ENCODE data around the gene DNAJC5.

DNAJC5 gene

DNA sequence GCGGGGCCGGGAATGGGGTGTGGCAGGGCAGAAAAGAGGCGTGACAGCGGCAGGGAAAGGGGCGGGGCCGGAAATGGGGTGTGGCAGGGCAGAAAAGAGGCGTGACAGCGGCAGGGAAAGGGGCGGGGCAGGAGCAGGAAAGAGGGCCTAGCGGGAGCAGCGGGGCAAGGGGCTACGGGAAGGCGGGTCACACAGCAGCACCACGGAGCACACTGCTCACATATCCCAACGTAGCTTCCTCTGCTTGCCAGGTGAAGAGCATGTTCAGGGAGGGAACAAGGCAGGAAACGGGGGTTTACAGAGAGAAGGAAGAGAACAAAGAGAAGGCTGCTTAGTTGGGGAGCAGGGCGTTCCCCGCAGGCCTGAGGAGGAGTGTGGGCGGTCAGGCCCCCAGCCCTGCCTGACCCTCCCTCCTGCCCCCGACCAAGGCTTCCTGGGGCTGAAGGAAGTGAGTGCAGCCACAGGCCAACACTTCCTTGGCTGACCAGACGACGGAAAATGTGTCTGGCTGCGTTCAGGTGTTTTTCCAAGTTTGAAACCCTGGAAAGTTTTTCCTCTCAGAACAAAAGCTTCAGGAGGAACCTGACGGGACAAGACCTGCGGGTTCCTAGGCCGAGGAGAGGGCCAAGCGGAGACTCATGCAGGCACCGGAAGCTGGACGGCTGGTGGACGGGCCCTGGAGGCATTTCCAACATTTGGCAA lies 47.5 kb downstream of the DNAJC5 start:
- Histone ChIP-seq H3K4me3 (ENCODE audit: low read length) (no peak overlapping the region), H3K27ac (ENCODE audit: low read length) (no peak overlapping the region), H3K4me1 (ENCODE audit: control insufficient read depth, insufficient read depth, low read length) (peaks cover 4% of the 10 kb centered on the region), H3K36me3 (ENCODE audit: control insufficient read depth, insufficient read depth, low read length) (peaks cover 37% of the 10 kb centered on the region), H3K9me3 (ENCODE audit: control insufficient read depth, insufficient read depth, low read length) (no peaks in the 10 kb centered on the region), H3K27me3 (ENCODE audit: control insufficient read depth, insufficient read depth, low read length) (no peaks in the 10 kb centered on the region)
- no peak for DNase-seq (ENCODE audit: low read depth, low spot score)
- no CpG with 5 or more reads among the region's 30 CpGs for WGBS (ENCODE audit: insufficient coverage, insufficient read length)

DNA sequence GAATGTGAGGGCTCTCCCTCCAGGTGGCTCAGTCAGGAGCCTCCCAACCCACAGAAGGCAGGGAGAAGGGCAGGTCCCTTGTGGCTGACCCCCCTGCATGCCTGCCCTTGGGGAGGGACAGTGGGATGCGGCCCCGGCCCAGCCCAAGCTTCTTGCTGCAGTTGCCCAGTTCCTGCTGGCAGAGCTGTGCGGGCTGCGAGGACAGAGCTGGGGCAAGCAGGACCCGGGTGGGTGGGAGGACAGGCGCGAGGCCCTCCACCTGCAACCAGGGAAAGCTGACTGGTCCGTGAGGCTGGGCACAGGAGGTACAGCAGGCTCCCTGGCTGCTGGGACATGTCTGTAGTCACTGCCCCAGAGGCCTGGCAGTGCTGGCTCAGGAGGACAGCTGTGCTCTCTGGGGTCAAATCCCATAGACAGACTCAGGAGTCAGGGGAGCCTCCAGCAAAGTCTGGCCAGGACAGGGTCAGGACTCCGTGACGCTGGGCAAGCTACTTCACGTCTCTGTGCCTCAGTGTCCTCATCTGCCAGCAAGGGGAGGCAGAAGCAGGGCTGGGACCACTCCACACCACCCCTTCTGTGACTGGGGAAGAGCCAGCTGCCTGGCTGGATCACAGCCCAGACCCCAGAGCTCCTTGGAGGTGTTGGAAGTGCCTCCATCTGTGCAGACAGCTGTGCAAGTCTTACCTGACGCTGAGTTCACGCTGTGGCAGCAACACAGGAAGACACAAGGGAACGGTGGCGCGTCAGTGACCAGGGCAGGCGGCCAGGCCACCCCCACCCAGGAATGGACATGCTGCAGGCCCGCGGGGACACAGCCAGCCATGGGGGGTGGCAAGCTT lies 48.3 kb downstream of the DNAJC5 start:
- no peak overlapping the region for H3K4me3 ChIP-seq (ENCODE audit: low read length)
- peaks cover 4% of the 10 kb centered on the region for H3K4me1 ChIP-seq (ENCODE audit: control insufficient read depth, insufficient read depth, low read length)
- peaks cover 37% of the 10 kb centered on the region for H3K36me3 ChIP-seq (ENCODE audit: control insufficient read depth, insufficient read depth, low read length)
- H3K9me3 ChIP-seq (ENCODE audit: control insufficient read depth, insufficient read depth, low read length): no peaks in the 10 kb centered on the region
- no CpG with 5 or more reads among the region's 19 CpGs for WGBS (ENCODE audit: insufficient coverage, insufficient read length)
- H3K27me3 ChIP-seq (ENCODE audit: control insufficient read depth, insufficient read depth, low read length): no peaks in the 10 kb centered on the region
- H3K27ac ChIP-seq (ENCODE audit: low read length): no peak overlapping the region
- DNase-seq (ENCODE audit: low read depth, low spot score): no peak

DNA sequence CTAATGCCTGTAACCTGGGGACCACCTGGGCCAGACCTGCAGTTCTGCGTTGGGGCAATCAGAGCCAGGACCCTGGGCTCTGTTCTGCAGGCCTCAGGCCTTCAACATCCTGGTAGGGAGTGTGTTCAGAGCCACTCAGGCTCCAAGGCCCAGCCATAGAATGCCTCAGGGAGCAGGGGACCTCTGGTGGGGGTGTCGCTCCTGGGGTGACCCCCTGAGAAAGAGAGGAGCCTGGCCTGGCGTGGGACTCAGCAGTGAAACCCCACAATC lies 48.8 kb downstream of the DNAJC5 start:
- peaks cover 37% of the 10 kb centered on the region for H3K36me3 ChIP-seq (ENCODE audit: control insufficient read depth, insufficient read depth, low read length)
- H3K4me1 ChIP-seq (ENCODE audit: control insufficient read depth, insufficient read depth, low read length): peaks cover 4% of the 10 kb centered on the region
- H3K4me3 ChIP-seq (ENCODE audit: low read length): no peak overlapping the region
- H3K9me3 ChIP-seq (ENCODE audit: control insufficient read depth, insufficient read depth, low read length): no peaks in the 10 kb centered on the region
- no peak overlapping the region for H3K27ac ChIP-seq (ENCODE audit: low read length)
- no peak for DNase-seq (ENCODE audit: low read depth, low spot score)
- no CpG with 5 or more reads among the region's 3 CpGs for WGBS (ENCODE audit: insufficient coverage, insufficient read length)
- no peaks in the 10 kb centered on the region for H3K27me3 ChIP-seq (ENCODE audit: control insufficient read depth, insufficient read depth, low read length)

DNA sequence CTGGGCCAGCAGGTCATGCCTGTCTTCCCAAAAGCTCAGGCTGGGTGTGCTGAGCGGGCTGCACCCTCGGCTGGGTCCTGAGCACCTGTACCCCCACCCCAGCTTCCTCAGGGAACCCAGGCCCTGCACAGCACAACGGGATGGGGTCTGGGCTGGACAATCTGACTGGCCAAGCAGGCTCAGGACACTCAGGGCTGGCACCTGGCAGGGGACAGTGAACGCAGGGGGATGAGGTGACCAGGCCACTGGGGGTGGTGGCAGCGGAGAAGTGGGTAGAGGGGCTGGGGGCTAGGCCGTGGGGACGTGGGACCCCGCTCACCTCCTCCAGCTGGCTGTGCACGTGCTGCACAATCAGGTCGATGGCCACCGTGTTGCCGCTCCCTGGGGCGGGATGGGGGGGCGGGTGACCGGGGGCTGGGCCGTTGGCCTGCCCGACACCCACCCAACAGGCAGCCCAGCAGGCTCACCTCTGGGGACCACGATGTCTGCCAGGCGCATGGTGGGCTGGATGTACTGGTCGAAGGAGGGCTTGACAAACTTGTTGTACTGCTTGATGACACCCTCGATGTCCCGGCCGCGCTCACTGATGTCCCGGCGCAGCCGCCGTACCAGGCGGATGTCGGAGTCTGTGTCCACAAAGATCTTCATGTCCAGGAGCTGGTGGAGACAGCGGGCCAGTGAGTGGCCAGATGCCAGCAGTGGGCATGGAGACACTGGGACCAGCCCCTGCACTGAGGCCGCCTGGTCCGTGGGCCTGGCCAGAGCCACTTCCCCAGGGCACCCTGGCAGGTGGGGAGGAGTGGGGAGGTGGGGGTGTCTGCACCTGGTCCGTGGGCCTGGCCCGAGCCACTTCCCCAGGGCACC lies 49.4 kb downstream of the DNAJC5 start:
- Histone ChIP-seq H3K27ac (ENCODE audit: low read length) (no peak overlapping the region), H3K4me1 (ENCODE audit: control insufficient read depth, insufficient read depth, low read length) (peaks cover 6% of the 10 kb centered on the region), H3K9me3 (ENCODE audit: control insufficient read depth, insufficient read depth, low read length) (no peaks in the 10 kb centered on the region), H3K36me3 (ENCODE audit: control insufficient read depth, insufficient read depth, low read length) (peaks cover 37% of the 10 kb centered on the region), H3K4me3 (ENCODE audit: low read length) (no peak overlapping the region), H3K27me3 (ENCODE audit: control insufficient read depth, insufficient read depth, low read length) (no peaks in the 10 kb centered on the region)
- no CpG with 5 or more reads among the region's 35 CpGs for WGBS (ENCODE audit: insufficient coverage, insufficient read length)
- DNase-seq (ENCODE audit: low read depth, low spot score): no peak

DNA sequence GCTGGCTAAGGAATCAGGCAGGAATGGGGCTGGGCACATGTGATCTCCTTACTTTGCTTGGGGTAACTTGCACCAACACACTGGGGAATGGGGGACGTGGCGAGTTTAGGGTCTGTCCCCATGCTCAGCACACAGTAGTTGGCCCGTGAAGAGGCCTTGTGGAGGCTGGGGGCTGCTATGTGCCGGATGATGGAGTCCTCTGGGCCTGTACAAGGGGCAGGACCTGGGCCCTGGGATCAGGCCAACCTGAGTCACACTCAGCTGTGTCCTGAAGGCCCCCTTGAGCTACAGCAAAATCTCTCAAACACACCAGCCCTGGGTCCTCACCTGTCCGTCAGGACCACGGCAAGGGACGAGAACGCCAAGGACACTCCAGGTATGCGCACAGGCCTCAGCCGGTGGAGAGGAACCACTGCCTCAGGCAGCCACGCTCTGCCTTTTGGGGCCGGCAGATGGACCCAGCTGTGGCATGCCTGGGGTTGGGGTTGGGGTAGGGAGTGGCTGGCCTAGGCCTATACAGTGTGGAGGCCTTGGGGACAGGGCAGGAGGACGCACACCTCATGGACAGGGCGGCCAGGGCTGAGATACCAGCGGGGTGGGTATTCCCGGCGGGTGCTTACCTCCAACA lies 50.2 kb downstream of the DNAJC5 start:
- H3K36me3 ChIP-seq (ENCODE audit: control insufficient read depth, insufficient read depth, low read length): peaks cover 36% of the 10 kb centered on the region
- no peak overlapping the region for H3K27ac ChIP-seq (ENCODE audit: low read length)
- peaks cover 10% of the 10 kb centered on the region for H3K4me1 ChIP-seq (ENCODE audit: control insufficient read depth, insufficient read depth, low read length)
- no peak overlapping the region for H3K4me3 ChIP-seq (ENCODE audit: low read length)
- H3K27me3 ChIP-seq (ENCODE audit: control insufficient read depth, insufficient read depth, low read length): no peaks in the 10 kb centered on the region
- WGBS (ENCODE audit: insufficient coverage, insufficient read length): no CpG with 5 or more reads among the region's 17 CpGs
- no peaks in the 10 kb centered on the region for H3K9me3 ChIP-seq (ENCODE audit: control insufficient read depth, insufficient read depth, low read length)
- DNase-seq (ENCODE audit: low read depth, low spot score): no peak

DNA sequence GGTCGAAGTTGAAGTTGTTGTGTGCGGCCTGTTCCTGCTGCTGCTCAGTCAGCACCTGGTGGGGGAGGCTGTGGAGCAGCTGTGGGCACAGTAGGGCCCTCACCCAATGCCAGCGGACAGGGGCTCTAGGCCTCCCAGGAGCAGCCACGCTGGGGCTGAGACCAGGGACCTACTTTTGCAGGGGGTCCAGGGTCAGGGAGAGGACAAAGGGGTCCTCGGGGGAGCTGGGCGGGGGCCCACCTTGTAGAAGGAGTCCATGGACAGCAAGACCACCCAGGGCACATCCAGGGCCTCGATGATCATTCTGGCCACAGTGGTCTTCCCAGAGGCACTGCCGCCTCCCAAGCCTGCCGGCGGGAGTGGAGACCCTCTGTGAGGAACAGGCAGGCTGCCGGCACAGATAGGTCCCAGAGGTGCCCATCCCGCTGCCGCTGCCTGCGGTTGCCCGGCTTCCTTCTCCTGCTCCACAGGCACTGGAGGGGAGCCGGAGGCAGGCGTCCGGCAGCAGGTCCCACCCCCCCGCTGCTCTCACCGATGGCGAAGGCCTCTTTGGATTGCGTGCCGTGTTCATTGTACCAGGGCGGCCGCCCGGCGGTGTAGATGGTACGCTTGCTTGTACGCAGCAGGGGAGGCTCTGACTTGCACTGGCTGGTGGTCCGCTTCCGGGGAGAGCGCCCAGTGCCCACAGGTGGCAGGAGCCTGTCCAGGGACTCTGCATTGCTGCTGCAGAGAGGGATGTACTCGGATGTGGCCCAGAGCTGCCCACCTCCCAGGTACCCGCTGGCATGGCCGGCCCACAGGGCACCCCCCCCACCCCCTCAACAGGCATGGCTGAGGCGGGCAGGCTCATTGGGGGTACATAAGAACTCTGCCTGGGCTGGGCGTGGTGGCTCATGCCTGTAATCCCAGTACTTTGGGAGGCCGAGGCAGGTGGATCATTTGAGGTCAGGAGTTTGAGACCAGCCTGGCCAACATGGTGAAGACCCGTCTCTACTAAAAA lies 51.3 kb downstream of the DNAJC5 start:
- no peak for DNase-seq (ENCODE audit: low read depth, low spot score)
- Histone ChIP-seq H3K27ac (ENCODE audit: low read length) (no peak overlapping the region), H3K9me3 (ENCODE audit: control insufficient read depth, insufficient read depth, low read length) (no peaks in the 10 kb centered on the region), H3K36me3 (ENCODE audit: control insufficient read depth, insufficient read depth, low read length) (peaks cover 26% of the 10 kb centered on the region), H3K4me3 (ENCODE audit: low read length) (no peak overlapping the region), H3K27me3 (ENCODE audit: control insufficient read depth, insufficient read depth, low read length) (no peaks in the 10 kb centered on the region), H3K4me1 (ENCODE audit: control insufficient read depth, insufficient read depth, low read length) (peaks cover 10% of the 10 kb centered on the region)
- no CpG with 5 or more reads among the region's 39 CpGs for WGBS (ENCODE audit: insufficient coverage, insufficient read length)

DNA sequence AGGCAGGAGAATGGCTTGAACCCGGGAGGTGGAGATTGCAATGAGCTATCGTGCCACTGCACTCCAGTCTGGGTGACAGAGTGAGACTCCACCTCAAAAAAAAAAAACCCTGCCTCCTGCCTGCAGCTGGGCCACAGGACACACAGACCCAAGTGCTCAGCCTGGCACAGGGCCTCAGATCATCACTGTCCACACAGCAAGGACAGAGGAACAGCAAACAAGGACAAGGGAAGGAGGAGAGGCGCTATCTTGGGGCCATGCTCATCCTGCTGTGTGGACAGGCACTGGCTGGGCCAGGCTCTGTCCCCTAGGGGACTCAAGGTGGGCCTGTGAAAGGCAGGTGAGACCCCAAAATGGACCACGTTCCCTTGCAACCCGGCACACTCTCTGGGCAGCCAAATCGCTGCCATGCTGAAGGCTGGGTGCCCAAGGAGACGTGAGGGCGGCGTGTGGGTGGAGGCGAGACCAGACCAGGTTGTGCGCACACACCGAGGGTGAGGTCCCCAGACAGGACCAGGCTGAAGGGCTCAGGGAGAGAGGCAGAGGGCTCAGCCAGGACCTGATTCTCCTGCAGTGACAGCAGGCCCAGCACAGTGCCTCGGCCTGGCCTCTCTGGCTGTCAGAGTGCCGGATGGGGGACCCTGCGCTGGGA lies 52.2 kb downstream of the DNAJC5 start:
- no CpG with 5 or more reads among the region's 15 CpGs for WGBS (ENCODE audit: insufficient coverage, insufficient read length)
- Histone ChIP-seq H3K4me3 (ENCODE audit: low read length) (no peak overlapping the region), H3K27ac (ENCODE audit: low read length) (no peak overlapping the region), H3K9me3 (ENCODE audit: control insufficient read depth, insufficient read depth, low read length) (no peaks in the 10 kb centered on the region), H3K4me1 (ENCODE audit: control insufficient read depth, insufficient read depth, low read length) (peaks cover 10% of the 10 kb centered on the region), H3K27me3 (ENCODE audit: control insufficient read depth, insufficient read depth, low read length) (no peaks in the 10 kb centered on the region), H3K36me3 (ENCODE audit: control insufficient read depth, insufficient read depth, low read length) (peaks cover 26% of the 10 kb centered on the region)
- DNase-seq (ENCODE audit: low read depth, low spot score): no peak

DNA sequence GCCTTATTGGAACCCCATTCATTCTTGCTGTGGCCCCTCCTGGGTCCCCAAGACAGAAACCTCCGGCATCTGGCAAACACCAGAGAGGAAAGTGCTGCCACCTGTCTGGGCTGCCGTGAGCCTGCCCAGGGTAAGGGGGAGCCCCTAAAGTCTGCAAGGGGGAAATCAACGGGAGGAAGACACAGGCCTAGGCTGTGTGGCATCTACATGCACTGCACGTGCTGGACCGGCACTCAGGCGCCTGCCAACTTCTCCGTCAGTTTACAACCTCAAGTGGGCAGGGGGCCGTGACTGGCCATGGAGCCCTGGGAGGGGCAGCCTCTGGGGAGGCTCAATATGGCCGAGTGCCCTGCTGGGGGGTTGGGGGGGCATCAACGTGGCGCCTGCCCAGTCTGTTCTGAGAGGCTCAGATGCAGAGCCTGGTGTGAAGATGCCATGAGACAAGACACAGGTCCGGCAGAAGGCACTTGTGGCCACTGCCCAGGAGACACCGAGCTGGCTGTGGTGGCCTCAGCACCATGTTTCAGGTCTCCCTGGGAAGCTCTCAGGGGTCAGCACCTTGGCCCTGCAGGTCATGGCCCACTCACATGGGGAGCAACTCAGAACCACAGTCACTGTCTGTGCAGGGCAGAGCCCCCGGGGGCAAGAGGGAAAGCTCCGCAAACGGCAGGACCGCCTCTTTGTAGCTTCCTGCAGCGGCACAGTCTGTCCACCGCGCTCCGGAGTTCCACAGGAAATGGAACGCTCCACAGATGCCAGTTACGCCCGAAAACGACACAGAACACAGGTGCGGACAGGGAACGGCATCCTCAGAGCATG lies 52.9 kb downstream of the DNAJC5 start:
- H3K4me3 ChIP-seq (ENCODE audit: low read length): no peak overlapping the region
- WGBS (ENCODE audit: insufficient coverage, insufficient read length): no CpG with 5 or more reads among the region's 27 CpGs

More for the DNA sequence above, 52.9 kb downstream of the DNAJC5 start:
- Histone ChIP-seq H3K27ac (ENCODE audit: low read length) (no peak overlapping the region), H3K36me3 (ENCODE audit: control insufficient read depth, insufficient read depth, low read length) (peaks cover 25% of the 10 kb centered on the region), H3K9me3 (ENCODE audit: control insufficient read depth, insufficient read depth, low read length) (no peaks in the 10 kb centered on the region), H3K4me1 (ENCODE audit: control insufficient read depth, insufficient read depth, low read length) (peaks cover 9% of the 10 kb centered on the region), H3K27me3 (ENCODE audit: control insufficient read depth, insufficient read depth, low read length) (no peaks in the 10 kb centered on the region)
- no peak for DNase-seq (ENCODE audit: low read depth, low spot score)

Data from iPS DF 6.9 (cell line).